Gastrocnemius medialis (tissue), 4 donors: Measurements from ENCODE around the gene TBCK.

ENCODE experiments used
- POLR2A ChIP-seq, 2 donors: fragments of 450-650 bp; IDR thresholded peaks; one replicate each; pipeline ENCODE4 v1.6.1; 2017; ENCODE audit warnings: antibody characterized with exemption in 2 of 2, mild to moderate bottlenecking in 2 of 2, moderate library complexity in 2 of 2
- TF ChIP-seq, protein P1 (sequence below), 5 experiments: fragments of 450-650 bp in 3 of 5; fragments of 200-600 bp in 2 of 5; sonication (generic) in 2 of 5; IDR thresholded peaks in 4 of 5; conservative IDR thresholded peaks in 1 of 5; 1 replicate in 4 of 5; 2 replicates in 1 of 5; pipeline ENCODE4 v1.5.1; 2016 to 2019; ENCODE audit warnings: antibody characterized with exemption in 5 of 5, mild to moderate bottlenecking in 3 of 5, moderate library complexity in 3 of 5

DNA sequence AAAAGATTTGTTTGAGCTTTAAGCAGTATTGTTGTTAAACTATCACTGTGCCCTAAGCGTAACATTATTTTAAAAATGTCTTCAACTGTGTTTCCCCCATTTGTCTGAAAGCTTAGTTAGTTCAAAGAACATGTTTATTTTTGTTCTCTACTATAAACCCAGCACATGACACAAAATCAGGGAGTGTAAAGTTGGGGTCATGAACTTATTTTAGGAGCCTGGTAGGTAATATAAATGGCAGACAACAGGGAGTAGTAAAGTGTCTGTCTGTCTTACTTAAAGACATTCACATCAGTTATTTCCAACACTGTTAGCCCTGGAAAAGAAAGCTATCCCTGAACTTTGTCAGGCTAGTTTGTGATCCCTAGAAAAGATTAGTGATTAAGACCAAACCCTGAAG, 4.2 kb upstream of the TBCK start:
- TF ChIP-seq, protein P1, sequence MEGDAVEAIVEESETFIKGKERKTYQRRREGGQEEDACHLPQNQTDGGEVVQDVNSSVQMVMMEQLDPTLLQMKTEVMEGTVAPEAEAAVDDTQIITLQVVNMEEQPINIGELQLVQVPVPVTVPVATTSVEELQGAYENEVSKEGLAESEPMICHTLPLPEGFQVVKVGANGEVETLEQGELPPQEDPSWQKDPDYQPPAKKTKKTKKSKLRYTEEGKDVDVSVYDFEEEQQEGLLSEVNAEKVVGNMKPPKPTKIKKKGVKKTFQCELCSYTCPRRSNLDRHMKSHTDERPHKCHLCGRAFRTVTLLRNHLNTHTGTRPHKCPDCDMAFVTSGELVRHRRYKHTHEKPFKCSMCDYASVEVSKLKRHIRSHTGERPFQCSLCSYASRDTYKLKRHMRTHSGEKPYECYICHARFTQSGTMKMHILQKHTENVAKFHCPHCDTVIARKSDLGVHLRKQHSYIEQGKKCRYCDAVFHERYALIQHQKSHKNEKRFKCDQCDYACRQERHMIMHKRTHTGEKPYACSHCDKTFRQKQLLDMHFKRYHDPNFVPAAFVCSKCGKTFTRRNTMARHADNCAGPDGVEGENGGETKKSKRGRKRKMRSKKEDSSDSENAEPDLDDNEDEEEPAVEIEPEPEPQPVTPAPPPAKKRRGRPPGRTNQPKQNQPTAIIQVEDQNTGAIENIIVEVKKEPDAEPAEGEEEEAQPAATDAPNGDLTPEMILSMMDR (IDR thresholded peaks at IDR 0.05 in 4 of 5, conservative IDR thresholded peaks at IDR 0.05 in 1 of 5) = no peak
- TF ChIP-seq POLR2A (IDR thresholded peaks at IDR 0.05) = no peak
